Endothelial cell (in vitro differentiated cells): ENCODE data around the gene ARHGAP26. TPM values are rescaled to one million over a fixed set of nuclear protein-coding genes. Genes with fewer than 3 reads are reported as not detected.

Experiments used
- DNase-seq: peaks from one replicate; pipeline ENCODE4 v3.0.0; 2021; ENCODE audit warnings: low spot score
- H3K27ac Mint-ChIP-seq: one replicate; pipeline ENCODE4 v1.8.0; 2021; ENCODE audit warnings: mixed read lengths, inconsistent platforms; ENCODE audit not compliant: unreplicated experiment
- H3K27me3 Mint-ChIP-seq: one replicate; pipeline ENCODE4 v1.8.0; 2021; ENCODE audit warnings: mild to moderate bottlenecking, moderate library complexity, mixed read lengths, inconsistent platforms; ENCODE audit not compliant: unreplicated experiment
- H3K36me3 Mint-ChIP-seq: one replicate; pipeline ENCODE4 v1.8.0; 2021; ENCODE audit warnings: mild to moderate bottlenecking, low read depth, mixed read lengths, inconsistent platforms; ENCODE audit not compliant: unreplicated experiment
- H3K4me1 Mint-ChIP-seq: one replicate; pipeline ENCODE4 v1.8.0; 2021; ENCODE audit warnings: mild to moderate bottlenecking, mixed read lengths, inconsistent platforms; ENCODE audit not compliant: unreplicated experiment
- H3K4me3 Mint-ChIP-seq: one replicate; pipeline ENCODE4 v1.8.0; 2021; ENCODE audit warnings: mild to moderate bottlenecking, mixed read lengths, inconsistent platforms; ENCODE audit not compliant: unreplicated experiment
- H3K9me3 Mint-ChIP-seq: one replicate; pipeline ENCODE4 v1.8.0; 2021; ENCODE audit warnings: mixed read lengths, inconsistent platforms; ENCODE audit not compliant: unreplicated experiment
- total RNA-seq: library from RNA; stranded (reverse); fragmentation: NEBNext Ultra II Directional; extraction: Animal tissue kit (Norgen Biotek cat#: 25700); gene quantifications from one replicate; pipeline ENCODE4 v1.2.1, GENCODE V29; 2021; ENCODE audit not compliant: unreplicated experiment
- TF ChIP-seq, protein P1 (sequence below): fragments of 200-600 bp; sonication (generic); IDR thresholded peaks from one replicate; pipeline ENCODE4 v1.5.0; 2021; ENCODE audit warnings: antibody characterized with exemption; ENCODE audit not compliant: unreplicated experiment

Gene ARHGAP26
- total RNA-seq, 1 donor from 2014 or later = 81.5 TPM

DNA sequence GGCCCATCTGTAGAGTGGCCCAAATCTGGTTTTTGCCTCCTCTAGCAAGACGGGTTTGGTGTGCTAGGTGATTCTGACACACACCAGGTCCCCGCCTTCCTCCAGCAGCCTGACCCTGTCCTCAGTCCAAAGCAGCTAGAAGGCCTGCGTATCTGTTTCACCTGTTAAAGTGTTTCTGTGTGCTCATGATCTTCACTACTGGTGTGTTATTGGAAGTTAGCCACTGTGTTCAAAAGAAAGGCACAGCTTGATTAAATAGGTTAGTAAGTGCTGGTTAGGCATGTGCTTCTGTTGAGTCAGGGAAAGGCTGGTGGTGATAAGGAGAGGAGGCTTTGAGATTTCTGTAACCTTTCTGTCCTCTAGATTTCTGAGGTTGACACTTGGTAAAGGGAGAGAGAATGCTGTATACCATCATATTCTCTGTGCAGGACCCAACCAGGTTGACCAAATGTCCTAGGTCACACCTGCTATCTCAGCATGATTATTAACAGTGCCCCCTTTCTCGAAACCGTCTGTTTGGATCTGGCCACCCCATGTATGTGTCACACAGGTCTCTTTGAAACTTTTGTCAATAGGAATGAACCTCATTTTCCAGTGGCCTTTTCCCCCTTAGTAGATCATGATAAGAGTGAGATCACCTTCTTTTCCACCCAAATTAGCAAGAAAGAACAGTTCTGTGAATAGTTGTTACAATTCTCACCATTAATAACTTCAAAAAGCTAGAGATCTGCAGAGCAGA is 58.8 kb downstream of the ARHGAP26 start:
- TF ChIP-seq, protein P1, sequence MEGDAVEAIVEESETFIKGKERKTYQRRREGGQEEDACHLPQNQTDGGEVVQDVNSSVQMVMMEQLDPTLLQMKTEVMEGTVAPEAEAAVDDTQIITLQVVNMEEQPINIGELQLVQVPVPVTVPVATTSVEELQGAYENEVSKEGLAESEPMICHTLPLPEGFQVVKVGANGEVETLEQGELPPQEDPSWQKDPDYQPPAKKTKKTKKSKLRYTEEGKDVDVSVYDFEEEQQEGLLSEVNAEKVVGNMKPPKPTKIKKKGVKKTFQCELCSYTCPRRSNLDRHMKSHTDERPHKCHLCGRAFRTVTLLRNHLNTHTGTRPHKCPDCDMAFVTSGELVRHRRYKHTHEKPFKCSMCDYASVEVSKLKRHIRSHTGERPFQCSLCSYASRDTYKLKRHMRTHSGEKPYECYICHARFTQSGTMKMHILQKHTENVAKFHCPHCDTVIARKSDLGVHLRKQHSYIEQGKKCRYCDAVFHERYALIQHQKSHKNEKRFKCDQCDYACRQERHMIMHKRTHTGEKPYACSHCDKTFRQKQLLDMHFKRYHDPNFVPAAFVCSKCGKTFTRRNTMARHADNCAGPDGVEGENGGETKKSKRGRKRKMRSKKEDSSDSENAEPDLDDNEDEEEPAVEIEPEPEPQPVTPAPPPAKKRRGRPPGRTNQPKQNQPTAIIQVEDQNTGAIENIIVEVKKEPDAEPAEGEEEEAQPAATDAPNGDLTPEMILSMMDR = no peak
- Mint-ChIP-seq H3K36me3 (no peaks in the 10 kb centered on the region), H3K27ac (no peak overlapping the region), H3K9me3 (no peaks in the 10 kb centered on the region), H3K4me3 (no peak overlapping the region), H3K4me1 (peaks cover 43% of the 10 kb centered on the region), H3K27me3 (peaks cover 3% of the 10 kb centered on the region)
- DNase-seq = no peak

DNA sequence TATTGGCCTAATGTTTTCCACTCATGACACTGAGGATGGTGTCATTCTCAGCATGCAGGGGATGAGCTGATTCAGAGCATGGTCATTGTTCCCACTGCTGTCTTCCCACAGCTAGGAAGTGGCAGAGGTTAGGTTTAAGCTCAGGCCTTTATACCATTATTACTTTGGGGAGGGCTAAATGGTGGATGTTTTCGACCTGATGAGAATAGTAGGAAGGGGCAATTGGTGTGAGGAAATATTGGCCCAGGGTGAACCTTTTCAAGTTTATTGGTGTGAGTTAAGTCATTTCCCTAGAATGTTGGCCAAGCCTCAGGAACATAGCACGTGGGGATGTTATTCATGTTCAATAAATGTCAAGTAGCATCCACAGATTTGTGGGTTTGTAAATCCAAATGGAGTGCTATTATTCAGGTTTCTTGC is 59.6 kb downstream of the ARHGAP26 start:
- H3K27me3 Mint-ChIP-seq = peaks cover 3% of the 10 kb centered on the region
- TF ChIP-seq, protein P1 = no peak
- H3K4me1 Mint-ChIP-seq = peaks cover 40% of the 10 kb centered on the region
- no peak overlapping the region for H3K4me3 Mint-ChIP-seq
- no peaks in the 10 kb centered on the region for H3K9me3 Mint-ChIP-seq
- DNase-seq = no peak
- no peak overlapping the region for H3K27ac Mint-ChIP-seq
- H3K36me3 Mint-ChIP-seq = no peaks in the 10 kb centered on the region

DNA sequence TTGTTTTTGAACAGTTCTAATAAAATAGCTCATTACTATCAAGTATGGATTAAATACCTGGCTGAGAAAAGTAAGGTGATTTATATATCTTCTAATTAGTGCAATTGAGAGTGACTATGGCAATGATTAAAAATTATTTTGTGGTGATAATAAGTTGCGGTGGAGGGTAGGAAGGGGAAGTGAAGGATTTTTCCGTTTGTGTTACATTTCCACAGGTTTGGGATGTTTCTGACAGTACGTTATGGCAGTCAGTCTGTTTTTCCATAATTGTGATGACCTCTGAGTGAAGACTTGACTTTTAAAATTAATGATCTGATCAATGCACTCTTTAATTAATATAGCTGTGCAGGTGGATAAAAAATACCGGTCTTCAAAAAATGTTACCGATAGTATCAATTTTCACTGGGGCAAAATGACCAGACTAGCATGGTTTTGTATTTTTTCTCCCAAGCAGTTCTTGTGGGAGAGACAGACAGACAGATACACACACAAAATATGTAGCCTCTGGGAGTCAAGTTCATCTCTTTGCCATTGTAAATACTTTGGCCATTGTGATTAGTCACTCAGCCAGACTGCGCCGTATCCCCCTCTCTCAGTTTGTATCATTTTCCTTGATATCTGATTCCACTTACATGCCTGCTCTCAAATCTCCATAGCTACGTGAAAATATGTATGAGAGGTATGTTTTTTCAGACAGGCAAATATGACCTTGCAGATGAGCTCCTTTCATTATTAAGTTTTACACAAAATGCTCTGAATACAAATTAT is 60.2 kb downstream of the ARHGAP26 start:
- no peak for DNase-seq
- Mint-ChIP-seq H3K4me3 (no peak overlapping the region), H3K27me3 (peaks cover 3% of the 10 kb centered on the region), H3K27ac (no peak overlapping the region), H3K36me3 (no peaks in the 10 kb centered on the region), H3K4me1 (peaks cover 37% of the 10 kb centered on the region), H3K9me3 (no peaks in the 10 kb centered on the region)
- TF ChIP-seq, protein P1 = no peak

DNA sequence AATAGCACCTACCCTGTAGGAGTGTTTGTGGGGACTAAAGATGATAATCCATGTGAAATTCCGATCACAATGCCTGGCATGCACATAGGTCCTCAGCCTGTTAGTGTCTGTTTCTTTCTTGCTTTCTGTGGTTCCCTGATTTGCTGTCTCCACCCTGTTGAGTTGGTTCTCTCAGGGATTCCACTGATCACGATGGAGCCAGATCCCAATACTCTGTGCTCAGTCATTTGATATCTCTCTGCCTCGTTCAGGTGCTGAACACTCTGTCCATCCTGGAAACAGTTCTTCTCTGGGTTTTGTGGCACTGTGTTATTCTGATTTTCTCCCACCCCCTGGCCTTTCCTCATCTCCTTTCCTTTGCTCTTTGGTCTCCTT is 60.8 kb downstream of the ARHGAP26 start:
- no peaks in the 10 kb centered on the region for H3K9me3 Mint-ChIP-seq
- no peaks in the 10 kb centered on the region for H3K36me3 Mint-ChIP-seq
- H3K27ac Mint-ChIP-seq = no peak overlapping the region
- no peak overlapping the region for H3K4me3 Mint-ChIP-seq
- DNase-seq = no peak
- peaks cover 3% of the 10 kb centered on the region for H3K27me3 Mint-ChIP-seq
- H3K4me1 Mint-ChIP-seq = peaks cover 33% of the 10 kb centered on the region
- TF ChIP-seq, protein P1 = no peak

DNA sequence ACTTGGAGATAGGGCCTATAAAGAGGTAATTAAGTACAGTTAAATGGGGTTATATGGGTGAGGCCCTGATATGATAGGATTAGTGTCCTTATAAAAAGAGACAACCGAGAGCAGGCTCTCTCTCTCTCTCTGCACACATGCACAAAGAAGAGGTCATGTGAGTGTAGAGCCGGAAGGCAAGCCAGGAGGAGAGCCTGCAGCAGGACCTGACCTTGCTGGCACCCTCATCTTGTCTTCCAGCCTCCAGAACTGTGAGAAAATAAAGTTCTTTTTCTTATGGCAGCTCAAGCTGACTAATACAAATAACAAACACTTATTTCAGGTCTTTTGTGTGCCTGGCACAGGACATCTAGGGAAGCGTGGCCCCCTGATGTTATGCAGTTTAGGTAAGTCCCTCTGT is 62.1 kb downstream of the ARHGAP26 start:
- TF ChIP-seq, protein P1 = no peak
- Mint-ChIP-seq H3K4me3 (no peak overlapping the region), H3K27ac (no peak overlapping the region), H3K4me1 (peaks cover 27% of the 10 kb centered on the region), H3K9me3 (no peaks in the 10 kb centered on the region), H3K27me3 (peaks cover 3% of the 10 kb centered on the region), H3K36me3 (no peaks in the 10 kb centered on the region)
- no peak for DNase-seq
